Lung (tissue), 12 donors: Measurements from ENCODE around the gene ZNF358. TPM values are rescaled to one million over a fixed set of nuclear protein-coding genes. Genes with fewer than 3 reads are reported as not detected.

Experiments
- ATAC-seq: fragments of 200-7000 bp; cut with Tn5 transposase; one replicate; pipeline ENCODE4 v1.9.1; 2020; ENCODE audit warnings: moderate number of reproducible peaks; ENCODE audit not compliant: insufficient read depth, low FRiP score
- DNase-seq, 3 donors: peaks; one replicate each; pipeline ENCODE4 v3.0.0-alpha.2; 2013 to 2017
- H3K27ac ChIP-seq, 2 donors: one replicate each; pipeline ENCODE4 v1.5.1; 2013; ENCODE audit warnings: mild to moderate bottlenecking in 2 of 2, moderate library complexity in 2 of 2, control low read depth in 1 of 2, inconsistent platforms in 1 of 2, low read depth in 1 of 2, low read length in 1 of 2
- H3K27me3 ChIP-seq, 3 donors: one replicate each; pipeline ENCODE4 v1.5.1; 2013; ENCODE audit warnings: low read length in 2 of 3; ENCODE audit not compliant: control insufficient read depth in 3 of 3, insufficient read depth in 3 of 3
- H3K36me3 ChIP-seq, 4 donors: one replicate each; pipeline ENCODE4 v1.5.1; 2013; ENCODE audit warnings: low read length in 4 of 4, mild to moderate bottlenecking in 1 of 4, moderate library complexity in 1 of 4; ENCODE audit not compliant: control insufficient read depth in 4 of 4, insufficient read depth in 4 of 4
- H3K4me1 ChIP-seq, 5 donors: one replicate each; pipeline ENCODE4 v1.5.1; 2013; ENCODE audit warnings: low read length in 5 of 5, mild to moderate bottlenecking in 2 of 5, moderate library complexity in 1 of 5; ENCODE audit not compliant: control insufficient read depth in 5 of 5, insufficient read depth in 5 of 5
- H3K4me3 ChIP-seq: one replicate; pipeline ENCODE4 v1.5.1; 2013; ENCODE audit warnings: mild to moderate bottlenecking, control low read depth, moderate library complexity
- H3K9ac ChIP-seq, 2 donors: one replicate each; pipeline ENCODE4 v1.5.1; 2013; ENCODE audit warnings: low read length in 2 of 2, control low read depth in 1 of 2; ENCODE audit not compliant: insufficient read depth in 1 of 2
- H3K9me3 ChIP-seq, 4 donors: one replicate each; pipeline ENCODE4 v1.5.1; 2013; ENCODE audit warnings: low read length in 3 of 4, mild to moderate bottlenecking in 1 of 4, moderate library complexity in 1 of 4; ENCODE audit not compliant: control insufficient read depth in 4 of 4, insufficient read depth in 3 of 4
- WGBS, 2 donors: extraction: QIAGEN DNeasy Blood & Tissue Kit; methylation state at CpG; one replicate each; pipeline ENCODE4 v1.1.7; 2013; 5-methylcytosine and 5-hydroxymethylcytosine counted together
- polyA plus RNA-seq, 2 donors: library from polyadenylated mRNA; stranded (reverse); fragments of 200-250 nt; gene quantifications; one replicate each; pipeline ENCODE4 v1.2.1, GENCODE V29; 2013
- total RNA-seq, 2 donors: library from RNA; depleted of rRNA in 1 of 2; stranded (reverse); fragments of >200 nt in 1 of 2; gene quantifications; one replicate each; pipeline ENCODE4 v1.2.1, GENCODE V29; 2014 to 2021
- TF ChIP-seq, protein P1 (sequence below): IDR thresholded peaks from 2 replicates; pipeline ENCODE4 v1.5.1; 2012; ENCODE audit warnings: mild to moderate bottlenecking; ENCODE audit errors: control extremely low read depth, extremely low read depth
- donor health status: control.
- donor health status: control.
- donor health status: Bipolar disorder and iron deficiency.
- donor health status: healthy.
- donor health status: DM: yes; HTN: yes; CAD: no.

The ZNF358 gene
- total and polyA plus RNA-seq, 4 donors: 24.2 to 71.8 (median 34.7) TPM

- Histone ChIP-seq H3K9me3 (peaks cover 0 to 2% (median 0%) of the 10 kb centered on the region in 4 donors), H3K27ac (no peak overlapping the region), H3K4me3 (no peak overlapping the region), H3K36me3 (peaks cover 2 to 55% (median 25%) of the 10 kb centered on the region in 4 donors), H3K4me1 (peaks cover 0 to 2% (median 0%) of the 10 kb centered on the region in 5 donors), H3K27me3 (no peaks in the 10 kb centered on the region), H3K9ac (no peak overlapping the region)
- WGBS, 2 donors: 80 to 93% methylated on average over 2 of the region's 2 CpGs
- no peak for DNase-seq
- ATAC-seq: no peak
- TF ChIP-seq, protein P1, sequence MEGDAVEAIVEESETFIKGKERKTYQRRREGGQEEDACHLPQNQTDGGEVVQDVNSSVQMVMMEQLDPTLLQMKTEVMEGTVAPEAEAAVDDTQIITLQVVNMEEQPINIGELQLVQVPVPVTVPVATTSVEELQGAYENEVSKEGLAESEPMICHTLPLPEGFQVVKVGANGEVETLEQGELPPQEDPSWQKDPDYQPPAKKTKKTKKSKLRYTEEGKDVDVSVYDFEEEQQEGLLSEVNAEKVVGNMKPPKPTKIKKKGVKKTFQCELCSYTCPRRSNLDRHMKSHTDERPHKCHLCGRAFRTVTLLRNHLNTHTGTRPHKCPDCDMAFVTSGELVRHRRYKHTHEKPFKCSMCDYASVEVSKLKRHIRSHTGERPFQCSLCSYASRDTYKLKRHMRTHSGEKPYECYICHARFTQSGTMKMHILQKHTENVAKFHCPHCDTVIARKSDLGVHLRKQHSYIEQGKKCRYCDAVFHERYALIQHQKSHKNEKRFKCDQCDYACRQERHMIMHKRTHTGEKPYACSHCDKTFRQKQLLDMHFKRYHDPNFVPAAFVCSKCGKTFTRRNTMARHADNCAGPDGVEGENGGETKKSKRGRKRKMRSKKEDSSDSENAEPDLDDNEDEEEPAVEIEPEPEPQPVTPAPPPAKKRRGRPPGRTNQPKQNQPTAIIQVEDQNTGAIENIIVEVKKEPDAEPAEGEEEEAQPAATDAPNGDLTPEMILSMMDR: no peak
Observed at GRCh38 chr19:7552781-7553180, 36.9 kb downstream of the ZNF358 start.

DNA sequence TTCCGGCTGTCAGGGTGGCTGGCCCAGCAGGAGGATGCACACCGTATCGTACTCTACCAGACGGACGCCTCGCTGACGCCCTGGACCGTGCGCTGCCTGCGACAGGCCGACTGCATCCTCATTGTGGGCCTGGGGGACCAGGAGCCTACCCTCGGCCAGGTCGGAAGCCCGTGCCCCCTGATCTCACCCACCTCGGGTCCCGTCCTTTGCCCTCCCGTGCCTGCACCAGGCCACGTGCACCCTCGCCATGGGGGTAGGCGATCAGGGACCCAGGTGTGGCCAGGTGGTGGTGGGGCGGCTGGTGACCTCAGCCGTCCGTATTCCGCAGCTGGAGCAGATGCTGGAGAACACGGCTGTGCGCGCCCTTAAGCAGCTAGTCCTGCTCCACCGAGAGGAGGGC is 38.7 kb downstream of the ZNF358 start:
- Histone ChIP-seq H3K27ac (no peak overlapping the region), H3K27me3 (no peaks in the 10 kb centered on the region), H3K4me1 (peaks cover 0 to 2% (median 0%) of the 10 kb centered on the region in 5 donors), H3K36me3 (peaks cover 9 to 67% (median 31%) of the 10 kb centered on the region in 4 donors), H3K4me3 (no peak overlapping the region), H3K9me3 (peaks cover 0 to 3% (median 0%) of the 10 kb centered on the region in 4 donors), H3K9ac (no peak overlapping the region)
- TF ChIP-seq, protein P1: no peak
- no peak for DNase-seq
- no peak for ATAC-seq
- 93 to 96% methylated on average over 28 of the region's 28 CpGs for WGBS, 2 donors

GRCh38 chr19:7554990-7555864 is 39.3 kb downstream of the ZNF358 start:
- ATAC-seq (no peak), DNase-seq (no peak)
- WGBS, 2 donors: 85 to 88% methylated on average over 61 to 62 of the region's 62 CpGs
- TF ChIP-seq, protein P1: no peak
- no peak overlapping the region for H3K4me3 ChIP-seq
- peaks cover 9 to 64% (median 30%) of the 10 kb centered on the region in 4 donors for H3K36me3 ChIP-seq
- H3K9ac ChIP-seq: no peak overlapping the region
- H3K27ac ChIP-seq: no peak overlapping the region
- no peaks in the 10 kb centered on the region for H3K27me3 ChIP-seq
- H3K4me1 ChIP-seq: peaks cover 0 to 2% (median 0%) of the 10 kb centered on the region in 5 donors
- H3K9me3 ChIP-seq: peaks cover 0 to 3% (median 0%) of the 10 kb centered on the region in 4 donors
